SK-MEL-5 (cell line): Measurements from ENCODE around the gene SS18. TPM values are rescaled to one million over a fixed set of nuclear protein-coding genes. Genes with fewer than 3 reads are reported as not detected.

Experiments used
- DNase-seq: peaks from one replicate; pipeline ENCODE4 v3.0.0-alpha.2; 2016; ENCODE audit warnings: low read depth, low spot score
- in situ Hi-C: cut with HindIII; loops from 2 replicates; pipeline ENCODE4 v1.10.0; 2016; ENCODE audit warnings: low sequenced_read_pairs, high pct_unique_total_duplicates, low pct_unique_long_range_greater_than_20kb
- total RNA-seq: library from RNA; depleted of rRNA; stranded (reverse); fragments of >200 nt; shearing (Covaris generic); gene quantifications from 2 replicates; pipeline ENCODE4 v1.2.3, GENCODE V29; 2014; rRNA removed

The SS18 gene
- total RNA-seq, 1 experiment from 2014 or later, result 81.6 TPM

- DNase-seq, result no peak
- in situ Hi-C loops, result no loop called here
These were observed 113.9 kb downstream of the SS18 start for GRCh38 chr18:25976554-25976953.

GRCh38 chr18:25974630-25975077 lies 115.8 kb downstream of the SS18 start:
- peak; percentile 22 for DNase-seq
- in situ Hi-C loops, result no loop called here

Other genes starting within 250 kb of the SS18 start
- not detected in 2 replicates for gene PSMA8, start 43.3 kb upstream of the SS18 start, total RNA-seq
- gene TAF4B, start 135.8 kb upstream of the SS18 start, total RNA-seq, result 13.2 and 14.1 TPM in 2 replicates